Measurements from ENCODE around the gene MTCL1. TPM values are rescaled to one million over a fixed set of nuclear protein-coding genes. Genes with fewer than 3 reads are reported as not detected.

Gene MTCL1
- total and polyA plus RNA-seq, 2 experiments from 2014 or later = 10.6 to 19.7 TPM

DNA sequence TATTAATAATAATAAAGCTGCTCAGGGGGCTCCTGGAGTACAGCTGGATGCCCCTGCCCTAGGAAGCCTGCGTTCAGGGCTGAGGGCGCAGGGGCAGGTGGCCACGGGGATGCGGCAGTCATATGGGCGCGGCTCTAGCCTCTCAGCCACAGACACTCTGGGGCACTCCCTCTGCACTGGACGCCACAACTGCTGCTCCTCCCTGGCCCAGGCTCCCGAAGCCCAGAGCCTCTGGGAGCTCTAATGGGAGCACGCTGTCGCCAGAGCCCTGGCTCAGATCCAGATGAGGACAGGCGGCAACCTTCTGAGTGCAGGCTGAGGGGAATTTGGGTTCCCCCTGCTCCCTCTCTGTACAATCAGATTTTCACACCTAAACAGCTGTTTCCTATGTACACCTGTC lies 93.6 kb downstream of the MTCL1 start:
- TF ChIP-seq EZH2phosphoT487 (IDR thresholded peaks at IDR 0.05; ENCODE audit: low read depth, severe bottlenecking, unreplicated experiment) = no peak
- TF ChIP-seq CTCF (IDR thresholded peaks at IDR 0.05; ENCODE audit: poor library complexity) = no peak
- no peak for TF ChIP-seq EZH2 (IDR thresholded peaks at IDR 0.05; ENCODE audit: borderline replicate concordance)
- no peak overlapping the region for H3K27ac ChIP-seq
- H3K9me3 ChIP-seq (ENCODE audit: low read depth) = no peaks in the 10 kb centered on the region
- 70% methylated on average over 11 of the region's 11 CpGs for WGBS (ENCODE audit: low lambda C conversion rate, missing lambda C conversion rate)
- H4K20me1 ChIP-seq (ENCODE audit: insufficient read depth, poor library complexity, severe bottlenecking) = no peaks in the 10 kb centered on the region
- no peaks in the 10 kb centered on the region for H3K27me3 ChIP-seq
- H3K36me3 ChIP-seq (replicated peaks; ENCODE audit: insufficient read depth, low read depth) = no peaks in the 10 kb centered on the region
- H3K79me2 ChIP-seq = no peaks in the 10 kb centered on the region
- no peak overlapping the region for H3K4me2 ChIP-seq
- H3K4me3 ChIP-seq = no peak overlapping the region
- peaks cover 33% of the 10 kb centered on the region for H3K4me1 ChIP-seq (ENCODE audit: insufficient read depth)
- no peaks in the 10 kb centered on the region for H3K9me2 ChIP-seq (replicated peaks; ENCODE audit: insufficient read depth)
- DNase-seq (ENCODE audit: low spot score) = no peak
- no peak overlapping the region for H2AFZ ChIP-seq

- peaks cover 32% of the 10 kb centered on the region for H3K4me1 ChIP-seq (ENCODE audit: insufficient read depth)
- no peaks in the 10 kb centered on the region for H3K27me3 ChIP-seq
- H3K79me2 ChIP-seq = no peaks in the 10 kb centered on the region
- no peaks in the 10 kb centered on the region for H3K36me3 ChIP-seq (replicated peaks; ENCODE audit: insufficient read depth, low read depth)
- TF ChIP-seq CTCF (IDR thresholded peaks at IDR 0.05; ENCODE audit: poor library complexity) (no peak), EZH2 (IDR thresholded peaks at IDR 0.05; ENCODE audit: borderline replicate concordance) (no peak), EZH2phosphoT487 (IDR thresholded peaks at IDR 0.05; ENCODE audit: low read depth, severe bottlenecking, unreplicated experiment) (no peak)
- 84% methylated on average over 29 of the region's 29 CpGs for WGBS (ENCODE audit: low lambda C conversion rate, missing lambda C conversion rate)
- H4K20me1 ChIP-seq (ENCODE audit: insufficient read depth, poor library complexity, severe bottlenecking) = no peaks in the 10 kb centered on the region
- DNase-seq (ENCODE audit: low spot score) = no peak
- H2AFZ ChIP-seq = no peak overlapping the region
- peak overlapping the region; percentile 86 for H3K27ac ChIP-seq
- H3K4me3 ChIP-seq = no peak overlapping the region
- peak overlapping the region; percentile 37 for H3K4me2 ChIP-seq
- no peaks in the 10 kb centered on the region for H3K9me2 ChIP-seq (replicated peaks; ENCODE audit: insufficient read depth)
- no peaks in the 10 kb centered on the region for H3K9me3 ChIP-seq (ENCODE audit: low read depth)
Measured at GRCh38 chr18:8799596-8800441, 94.5 kb downstream of the MTCL1 start.

DNA sequence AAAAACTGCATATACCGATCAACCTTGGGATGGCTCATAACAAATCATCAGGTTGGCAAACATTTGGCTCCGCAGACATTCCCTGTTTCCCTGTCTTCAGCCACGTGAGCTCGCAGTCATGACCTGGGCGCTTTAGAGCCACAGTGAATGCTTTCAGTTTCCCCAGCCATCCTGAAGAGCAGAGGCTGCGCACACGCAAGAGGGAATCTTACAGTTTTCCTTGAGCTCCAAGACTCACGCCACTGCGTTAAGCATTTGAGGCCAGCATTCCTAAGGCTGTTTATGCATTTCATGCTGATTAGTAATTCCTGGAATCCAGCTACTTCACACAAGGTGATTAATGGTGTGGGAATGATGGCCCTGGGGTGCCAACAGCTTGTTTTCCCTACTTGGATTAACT lies 95.1 kb downstream of the MTCL1 start:
- Histone ChIP-seq H3K4me2 (peak overlapping the region; percentile 37), H2AFZ (no peak overlapping the region), H3K4me1 (ENCODE audit: insufficient read depth) (peaks cover 29% of the 10 kb centered on the region)

More for the DNA sequence above, 95.1 kb downstream of the MTCL1 start:
- Histone ChIP-seq H4K20me1 (ENCODE audit: insufficient read depth, poor library complexity, severe bottlenecking) (no peaks in the 10 kb centered on the region), H3K36me3 (replicated peaks; ENCODE audit: insufficient read depth, low read depth) (no peaks in the 10 kb centered on the region), H3K79me2 (no peaks in the 10 kb centered on the region), H3K27ac (peak overlapping the region; percentile 86), H3K4me3 (no peak overlapping the region), H3K27me3 (no peaks in the 10 kb centered on the region), H3K9me3 (ENCODE audit: low read depth) (no peaks in the 10 kb centered on the region), H3K9me2 (replicated peaks; ENCODE audit: insufficient read depth) (no peaks in the 10 kb centered on the region)
- peak; percentile 66 for DNase-seq (ENCODE audit: low spot score)
- WGBS (ENCODE audit: low lambda C conversion rate, missing lambda C conversion rate) = 77% methylated on average over 9 of the region's 9 CpGs
- TF ChIP-seq EZH2 (IDR thresholded peaks at IDR 0.05; ENCODE audit: borderline replicate concordance) (no peak), CTCF (IDR thresholded peaks at IDR 0.05; ENCODE audit: poor library complexity) (no peak)

Data from hepatocyte (in vitro differentiated cells).